OCI-LY1 (cell line): ENCODE measurements around the gene CACNA1C.

Experiments
- EZH2 ChIP-seq: fragments of 200-600 bp; sonication (generic), shearing (Covaris generic); IDR thresholded peaks from 2 replicates; pipeline ENCODE4 v1.8.0; 2017; ENCODE audit warnings: borderline replicate concordance, mixed run types, mild to moderate bottlenecking, antibody characterized with exemption, low read length, moderate library complexity, mixed read lengths
- TF ChIP-seq, protein P1 (sequence below): fragments of 200-600 bp; sonication (generic), shearing (Covaris generic); IDR thresholded peaks from 2 replicates; pipeline ENCODE4 v1.5.1; 2017; ENCODE audit warnings: mild to moderate bottlenecking, antibody characterized with exemption, low read length, moderate library complexity, mixed read lengths

DNA sequence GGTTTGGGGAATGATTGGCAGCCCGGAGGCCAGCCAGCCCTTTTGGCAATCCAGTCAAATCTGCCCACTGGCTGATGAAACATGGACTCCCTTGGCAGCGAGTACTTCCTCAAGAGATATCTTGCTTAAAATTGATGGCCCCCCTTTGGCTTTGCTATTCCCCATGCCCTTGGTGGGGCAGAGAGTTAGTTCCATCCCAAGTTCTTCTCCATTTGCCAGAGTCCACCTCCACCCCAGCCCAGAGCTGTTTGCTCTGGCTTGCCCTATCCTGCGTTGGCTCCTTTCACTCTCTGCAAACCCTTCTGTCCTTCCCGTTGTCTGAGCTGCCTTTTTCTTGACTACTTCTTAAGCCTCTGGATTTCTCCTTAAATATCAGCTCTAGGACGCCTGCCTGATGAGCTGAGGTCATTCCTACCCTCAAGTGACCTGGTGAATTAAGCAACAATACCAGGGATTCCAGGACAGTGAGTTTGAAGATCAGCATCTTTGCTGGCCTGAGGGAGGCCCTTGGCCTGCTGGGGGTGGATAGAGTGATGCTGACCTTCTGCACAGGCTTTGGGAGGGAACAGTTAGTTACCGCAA, 212.0 kb downstream of the CACNA1C start:
- TF ChIP-seq, protein P1, sequence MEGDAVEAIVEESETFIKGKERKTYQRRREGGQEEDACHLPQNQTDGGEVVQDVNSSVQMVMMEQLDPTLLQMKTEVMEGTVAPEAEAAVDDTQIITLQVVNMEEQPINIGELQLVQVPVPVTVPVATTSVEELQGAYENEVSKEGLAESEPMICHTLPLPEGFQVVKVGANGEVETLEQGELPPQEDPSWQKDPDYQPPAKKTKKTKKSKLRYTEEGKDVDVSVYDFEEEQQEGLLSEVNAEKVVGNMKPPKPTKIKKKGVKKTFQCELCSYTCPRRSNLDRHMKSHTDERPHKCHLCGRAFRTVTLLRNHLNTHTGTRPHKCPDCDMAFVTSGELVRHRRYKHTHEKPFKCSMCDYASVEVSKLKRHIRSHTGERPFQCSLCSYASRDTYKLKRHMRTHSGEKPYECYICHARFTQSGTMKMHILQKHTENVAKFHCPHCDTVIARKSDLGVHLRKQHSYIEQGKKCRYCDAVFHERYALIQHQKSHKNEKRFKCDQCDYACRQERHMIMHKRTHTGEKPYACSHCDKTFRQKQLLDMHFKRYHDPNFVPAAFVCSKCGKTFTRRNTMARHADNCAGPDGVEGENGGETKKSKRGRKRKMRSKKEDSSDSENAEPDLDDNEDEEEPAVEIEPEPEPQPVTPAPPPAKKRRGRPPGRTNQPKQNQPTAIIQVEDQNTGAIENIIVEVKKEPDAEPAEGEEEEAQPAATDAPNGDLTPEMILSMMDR, result no peak
- TF ChIP-seq EZH2, result no peak
